ENCODE data around the gene NMB. TPM values are rescaled to one million over a fixed set of nuclear protein-coding genes. Genes with fewer than 3 reads are reported as not detected.

NMB gene
- total RNA-seq, 1 donor from 2014 or later: not detected

GRCh38 chr15:84616235-84616634 lies 41.8 kb downstream of the NMB start:
- DNase-seq (ENCODE audit: low spot score): no peak

DNA sequence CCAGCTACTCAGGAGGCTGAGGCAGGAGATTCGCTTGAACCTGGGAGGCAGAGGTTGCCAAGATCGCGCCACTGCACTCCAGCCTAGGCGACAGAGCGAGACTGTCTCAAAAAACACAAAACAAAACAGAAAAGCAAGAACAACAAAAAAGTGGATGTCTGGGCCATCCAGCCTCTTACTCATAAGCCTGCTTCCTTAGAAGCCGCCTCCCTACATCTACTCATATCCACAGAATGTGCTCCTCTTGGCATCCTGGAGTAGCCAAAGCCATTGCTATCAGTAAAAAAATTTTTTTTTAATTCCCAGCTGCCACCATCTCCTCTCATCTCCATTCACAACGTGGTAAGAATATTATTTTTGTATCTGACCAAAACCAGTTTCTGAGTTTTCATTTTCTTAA lies 46.4 kb downstream of the NMB start:
- no peak for DNase-seq (ENCODE audit: low spot score)

DNA sequence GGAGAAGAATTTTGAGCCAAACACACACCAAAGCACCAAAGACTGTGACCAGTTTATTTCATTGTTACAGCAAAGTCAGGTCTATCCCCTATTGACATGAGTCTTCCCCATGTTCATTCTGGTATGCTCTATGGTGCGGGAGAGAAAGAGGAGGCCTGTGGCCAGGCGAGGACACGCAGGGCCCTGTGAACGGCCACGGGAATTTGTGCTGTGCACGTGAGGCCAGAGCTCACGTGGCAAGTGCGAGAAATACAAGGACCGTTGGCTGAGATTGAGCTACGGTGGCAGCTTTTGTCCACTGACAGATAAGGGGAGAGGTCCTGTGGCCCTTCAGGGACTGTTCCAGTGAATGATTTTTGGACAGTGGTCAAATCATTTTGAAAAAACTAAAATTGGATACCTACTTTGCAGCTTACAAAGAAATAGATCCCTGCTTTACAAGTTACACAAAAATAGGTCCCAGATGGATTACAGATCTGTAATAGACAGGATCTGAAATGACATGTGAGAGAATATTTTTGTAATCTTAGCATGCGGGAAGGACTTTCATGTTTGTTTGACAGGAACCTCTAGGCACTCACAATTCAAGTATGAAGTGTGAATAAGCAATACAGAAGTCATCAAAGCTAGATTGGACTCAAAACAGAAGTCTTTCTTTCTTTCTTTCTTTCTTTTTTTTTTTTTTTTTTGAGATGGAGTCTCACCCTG lies 48.0 kb downstream of the NMB start:
- DNase-seq (ENCODE audit: low spot score): no peak

GRCh38 chr15:84608707-84609284 lies 49.2 kb downstream of the NMB start:
- DNase-seq (ENCODE audit: low spot score): no peak

GRCh38 chr15:84606653-84607120 lies 51.3 kb downstream of the NMB start:
- no peak for DNase-seq (ENCODE audit: low spot score)

DNA sequence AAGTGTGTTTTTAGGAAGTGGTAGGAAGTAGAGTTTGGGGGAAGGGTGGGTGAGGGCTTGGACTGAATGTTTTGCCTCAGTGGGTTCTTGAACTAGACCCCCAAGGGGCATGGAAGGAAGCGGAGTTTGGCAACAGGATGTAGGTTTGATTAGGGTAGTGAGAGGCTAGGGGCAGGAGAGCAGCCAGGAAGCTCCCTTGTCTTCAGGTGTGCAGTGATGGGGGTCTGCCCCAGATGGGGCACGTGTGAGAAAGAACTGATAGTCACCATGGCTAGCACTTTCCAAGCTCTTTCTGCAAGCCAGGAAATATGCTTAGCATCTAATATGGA lies 52.5 kb downstream of the NMB start:
- no peak for DNase-seq (ENCODE audit: low spot score)

Other genes starting within 250 kb of the NMB start
- 8.9 TPM for gene ZSCAN2, start 57.2 kb downstream of the NMB start, total RNA-seq (ENCODE audit: insufficient read depth, low replicate concordance)
- 27.7 TPM for gene WDR73, start 3.9 kb downstream of the NMB start, total RNA-seq (ENCODE audit: insufficient read depth, low replicate concordance)
- gene SEC11A, start 57.9 kb upstream of the NMB start, total RNA-seq (ENCODE audit: insufficient read depth, low replicate concordance): 197 TPM
- gene ZNF592, start 90.4 kb upstream of the NMB start, total RNA-seq (ENCODE audit: insufficient read depth, low replicate concordance): 7.2 TPM
- 7.9 TPM for gene ALPK3, start 159.2 kb upstream of the NMB start, total RNA-seq (ENCODE audit: insufficient read depth, low replicate concordance)
- 0.72 TPM for gene SLC28A1, start 226.5 kb upstream of the NMB start, total RNA-seq (ENCODE audit: insufficient read depth, low replicate concordance)